DMS153 (cell line): Measurements from ENCODE around the gene GNG14.
"Not testable (repeated sequence)": the region's sequence is repeated elsewhere in the genome, so short reads cannot be mapped to it uniquely, and the experiment has no call there.

Experiments used
- DNase-seq: peaks from one replicate; lab custom pipeline; 2025; lab: John Stamatoyannopoulos, UW

Gene GNG14

DNA sequence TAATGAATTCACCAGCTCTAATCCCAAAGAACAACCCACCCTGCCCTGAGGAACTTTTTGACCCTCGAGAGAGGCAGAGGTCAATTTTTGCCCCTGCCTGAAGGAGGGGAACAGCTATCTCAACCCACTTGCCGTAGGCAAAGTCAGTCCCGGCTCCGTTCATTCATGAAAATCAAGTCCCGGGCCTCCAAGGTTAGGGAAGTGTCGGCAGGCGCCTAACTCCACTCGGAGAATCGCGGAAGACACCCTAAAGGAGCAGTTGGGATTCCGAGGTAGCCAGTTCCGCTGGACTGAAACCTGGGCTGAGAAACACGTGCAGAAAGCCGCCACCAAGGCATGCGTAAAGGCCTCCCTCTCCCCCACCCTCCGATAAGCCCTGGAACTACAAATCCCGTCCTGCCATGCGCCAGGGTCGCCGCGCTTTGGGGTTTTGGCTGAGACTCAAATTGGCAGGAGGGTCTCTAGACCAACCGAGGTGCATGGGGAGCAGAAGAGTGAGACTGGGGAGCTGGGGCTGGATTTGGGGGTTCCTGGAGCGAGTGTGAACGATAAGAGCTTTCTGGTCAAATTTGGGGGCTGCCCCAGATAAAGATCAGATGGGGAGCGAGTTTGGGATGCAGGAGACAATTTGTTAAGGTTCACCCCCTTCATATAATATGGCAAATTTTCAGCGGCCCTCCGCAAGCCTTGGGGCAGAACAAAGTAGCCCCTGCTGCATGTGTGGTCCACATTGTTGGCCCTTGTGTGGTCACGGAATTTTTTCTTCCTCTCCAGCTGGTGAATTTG is 36.0 kb downstream of the GNG14 start, which contains the start of gene TNPO2:
Gene TNPO2, minus strand, starts transcription at position 292 of the 786 bp plus-strand sequence. CDS start 2,955 bp downstream, outside the sequence.
- DNase-seq: no peak

DNA sequence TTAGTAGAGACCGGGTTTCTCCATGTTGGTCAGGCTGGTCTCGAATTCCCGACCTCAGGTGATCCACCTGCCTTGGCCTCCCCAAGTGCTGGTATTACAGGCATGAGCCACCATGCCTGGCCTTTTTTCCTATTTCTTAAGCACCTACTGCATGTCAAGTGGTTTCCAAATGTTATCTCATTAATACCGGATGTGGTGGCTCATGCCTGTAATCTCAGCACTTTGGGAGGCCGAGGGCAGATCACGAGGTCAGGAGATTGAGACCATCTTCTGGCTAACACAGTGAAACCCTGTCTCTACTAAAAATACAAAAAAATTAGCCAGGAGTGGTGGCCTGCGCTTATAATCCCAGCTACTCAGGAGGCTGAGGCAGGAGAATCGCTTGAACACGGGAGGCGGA is 37.8 kb downstream of the GNG14 start:
- not testable (repeated sequence) for DNase-seq

DNA sequence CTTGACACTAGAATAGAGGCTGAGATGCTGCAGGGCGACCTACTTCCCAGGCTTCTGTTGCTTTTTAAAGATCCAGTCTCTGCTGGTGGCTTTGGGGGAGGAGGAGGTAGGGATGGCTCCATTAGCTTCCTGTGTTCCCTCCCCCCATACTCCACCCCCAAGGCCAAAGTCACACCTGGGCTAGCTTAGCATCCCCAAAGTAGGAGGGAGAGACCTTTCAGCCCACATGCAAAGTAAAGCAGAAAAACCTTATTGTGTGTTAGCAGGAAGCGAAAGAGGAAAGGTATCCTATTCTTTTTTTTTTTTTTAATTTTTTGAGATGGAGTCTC is 39.2 kb downstream of the GNG14 start:
- DNase-seq: no peak

DNA sequence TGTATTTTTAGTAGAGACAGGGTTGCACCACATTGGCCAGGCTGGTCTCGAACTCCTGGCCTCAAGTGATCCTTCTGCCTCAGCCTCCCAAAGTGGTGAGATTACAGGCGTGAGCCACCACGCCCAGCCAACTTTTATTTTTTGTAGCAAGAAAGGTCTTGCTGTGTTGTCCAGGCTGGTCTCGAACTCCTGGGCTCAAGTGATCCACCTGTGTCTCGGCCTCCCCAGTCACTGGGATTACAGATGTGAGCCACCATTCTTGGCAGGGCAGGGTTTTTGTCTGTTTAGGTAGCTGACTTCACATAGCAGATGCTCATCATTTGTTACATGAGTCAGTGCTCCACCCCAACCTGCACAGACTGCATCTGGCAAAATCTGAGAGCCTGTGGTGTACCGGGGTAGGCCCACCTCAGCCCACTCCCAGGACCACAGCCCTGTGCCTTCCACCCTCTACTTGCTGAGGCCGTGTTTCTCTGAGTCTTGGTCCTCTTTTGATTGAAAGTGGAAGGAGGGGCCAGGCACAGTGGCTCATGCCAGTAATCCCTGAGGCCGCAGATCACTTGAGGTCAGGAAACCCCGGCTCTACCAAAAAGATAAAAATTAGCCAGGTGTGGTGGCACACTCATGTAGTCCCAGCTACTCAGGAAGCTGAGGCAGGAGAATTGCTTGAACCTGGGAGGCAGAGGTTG is 40.1 kb downstream of the GNG14 start:
- DNase-seq: no peak

DNA sequence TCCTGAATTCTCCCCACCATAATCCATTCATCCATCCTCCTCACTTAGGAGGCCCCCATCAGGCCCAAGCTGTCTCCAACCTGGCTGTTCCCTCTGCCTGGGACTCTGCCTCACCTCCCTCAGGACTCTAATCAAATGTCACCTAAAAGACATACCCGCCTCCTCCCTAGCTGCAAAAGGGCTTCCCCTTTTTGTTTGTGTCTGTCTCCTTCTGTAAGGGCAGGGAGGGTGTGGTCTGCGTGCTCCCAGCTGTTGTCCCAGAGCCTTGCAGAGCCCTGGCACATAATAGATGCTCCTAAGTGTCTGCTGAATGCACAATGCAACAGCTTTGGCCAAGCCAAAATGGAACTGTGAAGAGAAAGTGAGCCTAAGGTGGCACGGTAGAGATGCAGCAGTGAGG is 42.3 kb downstream of the GNG14 start:
- DNase-seq: no peak

DNA sequence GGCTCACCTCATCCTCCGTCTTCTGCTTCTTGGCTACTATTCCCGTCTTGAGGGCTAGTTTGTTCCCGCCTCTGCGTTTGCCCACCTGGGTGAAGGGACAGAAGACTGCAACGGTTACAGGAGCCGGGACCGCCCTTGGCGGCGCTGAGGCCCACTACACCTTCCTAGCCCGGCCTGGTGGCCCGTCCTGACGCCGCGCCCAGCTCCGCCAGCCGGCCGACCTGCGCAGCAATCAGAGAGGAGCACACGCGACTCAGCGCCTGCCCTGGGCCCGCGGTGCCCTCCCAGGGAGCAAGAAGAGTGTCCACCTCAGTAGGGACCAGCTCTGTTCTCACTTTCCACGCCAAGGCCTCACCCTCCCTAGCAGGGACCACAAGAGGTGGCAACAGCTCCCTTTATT is 43.5 kb downstream of the GNG14 start:
- DNase-seq: no peak

DNA sequence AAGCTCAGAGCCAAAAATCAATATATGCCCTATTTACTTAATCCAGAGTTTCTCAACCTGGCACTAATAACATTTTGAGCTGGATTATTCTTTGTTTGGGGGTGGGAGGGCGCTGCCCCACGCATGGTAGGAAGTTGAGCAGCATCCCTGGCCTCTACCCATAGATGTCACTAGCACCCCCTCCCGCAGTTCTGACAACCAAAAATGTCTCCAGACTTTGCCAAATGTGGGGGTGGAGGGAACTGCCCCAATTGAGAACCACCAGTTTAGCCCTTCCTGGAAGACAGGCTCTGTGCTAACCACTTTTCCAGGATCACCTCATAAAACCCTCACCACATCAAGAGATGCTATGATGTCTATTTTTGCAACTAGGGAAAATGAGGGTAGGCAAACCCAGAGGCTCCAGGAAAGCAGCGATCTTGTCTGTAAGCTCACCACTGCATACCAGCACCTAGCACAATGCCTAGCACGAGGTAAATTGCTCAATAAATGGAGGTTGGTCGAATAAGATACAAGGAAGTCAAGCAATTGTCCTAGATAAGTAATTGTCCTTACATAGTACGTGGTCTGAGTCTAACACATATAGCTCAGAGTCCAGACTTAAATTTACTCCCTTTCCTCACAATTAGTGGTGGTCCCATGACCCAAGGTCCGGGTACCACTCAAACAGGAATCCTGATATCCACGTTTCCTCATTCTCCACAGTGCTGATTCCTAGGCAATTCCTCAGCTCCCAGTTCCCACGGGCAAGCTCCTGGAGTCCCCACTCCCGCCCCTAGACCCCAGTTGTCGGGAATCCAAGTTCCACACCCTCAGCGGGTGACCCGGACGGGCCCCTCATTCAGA is 45.8 kb downstream of the GNG14 start:
- no peak for DNase-seq

DNA sequence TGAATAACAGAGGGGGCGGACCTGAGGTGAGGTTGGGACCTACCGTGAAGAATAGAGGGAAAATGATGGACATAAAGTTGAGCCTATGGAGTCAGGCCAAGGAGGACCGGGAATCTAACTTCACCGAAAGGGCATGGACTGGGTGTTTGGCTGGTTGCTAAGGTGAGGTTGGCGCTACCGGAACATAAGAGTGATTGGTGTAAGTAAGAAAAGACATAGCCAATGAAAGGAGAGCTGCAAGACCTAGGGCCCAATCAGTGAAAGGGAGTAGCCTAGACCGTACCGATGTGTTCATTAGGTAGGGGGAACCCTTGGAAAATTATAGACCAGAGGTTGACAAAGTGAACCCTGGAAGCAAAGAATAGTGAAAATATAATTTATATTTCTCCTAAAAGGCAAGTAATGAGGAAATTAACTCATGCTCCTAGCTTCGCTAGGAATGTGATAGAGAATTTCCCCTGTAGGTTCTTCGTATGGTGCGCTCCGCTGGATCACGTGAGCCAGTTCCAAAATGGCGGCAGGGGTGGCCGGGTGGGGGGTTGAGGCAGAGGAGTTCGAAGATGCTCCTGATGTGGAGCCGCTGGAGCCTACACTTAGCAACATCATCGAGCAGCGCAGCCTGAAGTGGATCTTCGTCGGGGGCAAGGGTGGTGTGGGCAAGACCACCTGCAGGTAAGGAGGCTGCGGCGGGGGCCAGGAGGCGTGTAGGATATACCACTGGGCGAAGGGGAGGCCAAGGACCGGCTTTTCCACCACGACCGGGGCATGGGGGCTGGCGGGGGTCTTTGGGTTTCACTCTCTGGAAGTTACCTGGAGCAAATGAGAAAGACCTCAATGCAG is 49.4 kb downstream of the GNG14 start, which contains the start of gene GET3:
Gene GET3, plus strand, starts transcription at position 503 of the 840 bp plus-strand sequence. Its CDS starts 9 bp downstream, at position 512.
- peak; percentile 100 for DNase-seq

DNA sequence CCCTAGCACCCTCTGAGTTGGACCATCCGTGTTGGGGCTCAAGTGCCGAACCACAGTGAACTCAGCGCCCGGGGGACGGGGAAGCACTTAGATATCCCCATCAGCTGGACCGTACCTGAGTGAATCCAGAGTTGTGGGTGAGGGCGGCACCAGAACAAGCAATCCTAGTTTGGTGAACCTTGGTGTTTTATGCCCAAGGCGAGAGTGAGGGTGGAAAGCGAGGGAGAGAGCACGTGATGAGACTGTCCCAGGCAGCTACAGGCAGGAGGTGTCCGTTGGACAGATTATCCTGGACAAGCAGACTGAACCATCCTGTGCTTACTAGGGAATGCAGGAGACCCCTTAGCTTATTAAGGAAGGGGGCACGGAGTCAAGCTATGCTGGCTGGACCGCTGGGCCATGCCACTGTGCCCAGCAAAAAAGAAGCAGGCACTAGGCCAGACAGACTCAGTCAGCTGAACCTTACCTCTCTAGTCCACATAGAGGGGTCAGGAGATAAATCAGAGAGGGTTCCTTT is 50.1 kb downstream of the GNG14 start:
- DNase-seq: no peak
